ENCODE measurements around the gene ZNF827.
A peak's percentile ranks its signal among the peaks of the same experiment; 100 is the strongest.

Gene ZNF827

DNA sequence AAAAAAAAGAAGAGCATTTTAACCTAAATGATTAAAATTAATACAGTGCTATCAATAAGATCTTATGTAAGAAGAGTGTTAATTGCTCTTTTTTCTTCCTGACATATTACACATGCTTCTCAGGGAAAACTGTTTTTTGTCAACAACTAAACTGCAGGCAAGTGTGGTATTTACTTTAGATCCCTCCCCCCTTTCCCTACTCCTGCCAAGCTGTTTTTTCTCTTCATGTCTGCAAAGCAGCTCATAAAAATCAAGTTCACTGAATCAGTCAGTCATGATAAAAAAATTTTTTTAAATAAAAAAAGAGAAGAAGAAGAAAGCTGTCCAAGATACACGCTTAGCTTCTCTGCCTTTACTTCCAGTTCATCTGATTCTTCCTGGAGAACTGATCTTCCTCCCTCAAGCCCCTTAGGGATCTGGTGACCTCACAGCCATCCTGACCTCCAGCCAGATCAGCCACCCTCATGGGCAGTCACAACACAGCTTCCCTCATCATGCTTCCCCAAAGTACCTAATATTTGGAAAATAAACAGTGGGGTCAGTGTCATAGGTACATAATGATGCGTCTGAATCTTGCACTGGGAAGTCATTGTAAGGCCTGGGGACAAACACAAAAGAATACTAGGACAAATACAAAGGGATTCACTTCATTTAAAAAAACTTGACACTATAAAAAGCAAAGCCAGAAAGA lies 87.0 kb downstream of the ZNF827 start:
- DNase-seq (ENCODE audit: low read depth), result no peak
- no peak overlapping the region for H3K4me3 ChIP-seq (ENCODE audit: control insufficient read depth, low read depth, low read length)
- TF ChIP-seq, protein P1, sequence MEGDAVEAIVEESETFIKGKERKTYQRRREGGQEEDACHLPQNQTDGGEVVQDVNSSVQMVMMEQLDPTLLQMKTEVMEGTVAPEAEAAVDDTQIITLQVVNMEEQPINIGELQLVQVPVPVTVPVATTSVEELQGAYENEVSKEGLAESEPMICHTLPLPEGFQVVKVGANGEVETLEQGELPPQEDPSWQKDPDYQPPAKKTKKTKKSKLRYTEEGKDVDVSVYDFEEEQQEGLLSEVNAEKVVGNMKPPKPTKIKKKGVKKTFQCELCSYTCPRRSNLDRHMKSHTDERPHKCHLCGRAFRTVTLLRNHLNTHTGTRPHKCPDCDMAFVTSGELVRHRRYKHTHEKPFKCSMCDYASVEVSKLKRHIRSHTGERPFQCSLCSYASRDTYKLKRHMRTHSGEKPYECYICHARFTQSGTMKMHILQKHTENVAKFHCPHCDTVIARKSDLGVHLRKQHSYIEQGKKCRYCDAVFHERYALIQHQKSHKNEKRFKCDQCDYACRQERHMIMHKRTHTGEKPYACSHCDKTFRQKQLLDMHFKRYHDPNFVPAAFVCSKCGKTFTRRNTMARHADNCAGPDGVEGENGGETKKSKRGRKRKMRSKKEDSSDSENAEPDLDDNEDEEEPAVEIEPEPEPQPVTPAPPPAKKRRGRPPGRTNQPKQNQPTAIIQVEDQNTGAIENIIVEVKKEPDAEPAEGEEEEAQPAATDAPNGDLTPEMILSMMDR (conservative IDR thresholded peaks at IDR 0.05; ENCODE audit: control insufficient read depth, insufficient read depth, low read depth, low read length), result no peak

DNA sequence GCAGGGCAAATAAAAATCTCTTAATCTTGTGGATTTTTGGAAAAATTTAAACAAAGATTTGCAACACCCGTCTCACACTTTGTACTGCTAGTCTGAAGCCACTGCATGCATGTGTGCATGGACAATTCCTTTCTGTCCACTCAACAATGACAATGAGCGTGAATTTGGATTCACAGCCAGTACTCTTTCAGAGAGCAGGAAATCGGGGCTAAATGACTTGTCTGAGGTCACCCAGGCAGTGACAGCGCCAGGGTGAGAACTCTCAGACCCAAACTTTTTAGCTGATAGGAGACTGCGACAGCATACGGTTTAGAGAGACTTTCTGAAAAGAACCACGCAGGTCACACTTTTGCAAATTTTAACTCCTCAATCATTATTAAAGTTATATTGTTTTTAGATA lies 90.9 kb downstream of the ZNF827 start:
- TF ChIP-seq, protein P1 (conservative IDR thresholded peaks at IDR 0.05; ENCODE audit: control insufficient read depth, insufficient read depth, low read depth, low read length), result no peak
- DNase-seq (ENCODE audit: low read depth), result no peak
- H3K4me3 ChIP-seq (ENCODE audit: control insufficient read depth, low read depth, low read length), result no peak overlapping the region

- TF ChIP-seq, protein P1 (conservative IDR thresholded peaks at IDR 0.05; ENCODE audit: control insufficient read depth, insufficient read depth, low read depth, low read length), result no peak
- no peak overlapping the region for H3K4me3 ChIP-seq (ENCODE audit: control insufficient read depth, low read depth, low read length)
- no peak for DNase-seq (ENCODE audit: low read depth)
Measured at GRCh38 chr4:145845118-145845517, 93.5 kb downstream of the ZNF827 start.

DNA sequence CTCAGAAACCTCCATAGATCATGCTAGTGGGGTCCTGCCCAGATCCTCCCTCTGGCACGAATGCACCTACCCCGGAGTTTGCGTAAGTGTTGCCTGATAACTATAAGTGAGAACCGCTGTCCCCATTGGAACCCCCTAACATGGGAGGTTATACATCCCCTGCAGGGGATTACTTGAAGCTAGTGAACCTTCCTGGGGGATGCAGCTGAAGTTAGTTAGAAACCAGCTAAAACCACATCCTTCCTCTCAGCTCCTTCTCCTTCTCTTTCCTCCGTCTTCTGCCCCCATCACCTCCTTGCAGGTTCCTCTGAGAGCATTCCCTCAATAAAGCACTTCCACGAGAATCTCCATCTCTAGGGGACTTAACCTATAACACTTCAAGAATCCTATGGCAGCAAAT lies 95.0 kb downstream of the ZNF827 start:
- H3K4me3 ChIP-seq (ENCODE audit: control insufficient read depth, low read depth, low read length), result no peak overlapping the region
- TF ChIP-seq, protein P1 (conservative IDR thresholded peaks at IDR 0.05; ENCODE audit: control insufficient read depth, insufficient read depth, low read depth, low read length), result no peak
- no peak for DNase-seq (ENCODE audit: low read depth)

GRCh38 chr4:145843148-145843547 lies 95.5 kb downstream of the ZNF827 start:
- TF ChIP-seq, protein P1 (conservative IDR thresholded peaks at IDR 0.05; ENCODE audit: control insufficient read depth, insufficient read depth, low read depth, low read length), result no peak
- no peak overlapping the region for H3K4me3 ChIP-seq (ENCODE audit: control insufficient read depth, low read depth, low read length)
- peak; percentile 82 for DNase-seq (ENCODE audit: low read depth)

DNA sequence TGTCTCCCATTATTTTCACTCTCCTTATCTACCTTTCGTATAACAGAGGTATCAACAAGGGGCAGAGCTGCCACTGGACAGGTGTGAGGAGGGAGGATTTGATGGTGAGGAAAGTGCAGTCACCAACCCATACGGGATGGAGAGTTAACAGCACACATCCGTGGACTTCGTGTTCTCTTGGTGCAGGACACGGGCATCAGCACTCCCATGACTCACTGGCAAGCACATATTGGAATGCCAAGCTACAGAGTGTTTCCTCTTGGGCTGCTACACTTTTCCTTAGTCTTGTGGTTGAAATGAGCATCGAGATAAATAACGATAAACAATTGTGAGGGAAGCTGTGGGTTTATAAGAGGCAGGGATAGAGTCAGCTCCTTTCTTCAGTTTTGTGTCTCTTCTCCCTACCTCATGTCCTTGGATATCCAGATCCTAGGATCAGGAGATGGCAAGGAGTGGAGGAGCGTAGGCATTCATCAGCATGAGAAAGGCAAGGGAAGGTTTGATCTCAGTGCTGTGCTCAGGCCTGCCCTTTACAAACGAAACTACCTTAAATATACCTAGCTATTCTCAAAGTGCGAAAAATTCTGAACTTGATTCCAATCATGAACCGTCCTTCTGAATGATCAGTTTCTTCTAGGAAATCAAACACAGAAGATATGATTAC lies 96.3 kb downstream of the ZNF827 start:
- peak; percentile 56 for DNase-seq (ENCODE audit: low read depth)
- no peak overlapping the region for H3K4me3 ChIP-seq (ENCODE audit: control insufficient read depth, low read depth, low read length)
- TF ChIP-seq, protein P1 (conservative IDR thresholded peaks at IDR 0.05; ENCODE audit: control insufficient read depth, insufficient read depth, low read depth, low read length), result no peak
